Measurements from ENCODE around the gene FMN1. TPM values are rescaled to one million over a fixed set of nuclear protein-coding genes. Genes with fewer than 3 reads are reported as not detected.
A peak's percentile ranks its signal among the peaks of the same experiment; 100 is the strongest.

The FMN1 gene
- polyA plus RNA-seq, 1 experiment, result 3.7 TPM

- TF ChIP-seq, protein P1, sequence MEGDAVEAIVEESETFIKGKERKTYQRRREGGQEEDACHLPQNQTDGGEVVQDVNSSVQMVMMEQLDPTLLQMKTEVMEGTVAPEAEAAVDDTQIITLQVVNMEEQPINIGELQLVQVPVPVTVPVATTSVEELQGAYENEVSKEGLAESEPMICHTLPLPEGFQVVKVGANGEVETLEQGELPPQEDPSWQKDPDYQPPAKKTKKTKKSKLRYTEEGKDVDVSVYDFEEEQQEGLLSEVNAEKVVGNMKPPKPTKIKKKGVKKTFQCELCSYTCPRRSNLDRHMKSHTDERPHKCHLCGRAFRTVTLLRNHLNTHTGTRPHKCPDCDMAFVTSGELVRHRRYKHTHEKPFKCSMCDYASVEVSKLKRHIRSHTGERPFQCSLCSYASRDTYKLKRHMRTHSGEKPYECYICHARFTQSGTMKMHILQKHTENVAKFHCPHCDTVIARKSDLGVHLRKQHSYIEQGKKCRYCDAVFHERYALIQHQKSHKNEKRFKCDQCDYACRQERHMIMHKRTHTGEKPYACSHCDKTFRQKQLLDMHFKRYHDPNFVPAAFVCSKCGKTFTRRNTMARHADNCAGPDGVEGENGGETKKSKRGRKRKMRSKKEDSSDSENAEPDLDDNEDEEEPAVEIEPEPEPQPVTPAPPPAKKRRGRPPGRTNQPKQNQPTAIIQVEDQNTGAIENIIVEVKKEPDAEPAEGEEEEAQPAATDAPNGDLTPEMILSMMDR (IDR thresholded peaks at IDR 0.05; ENCODE audit: low read depth, low read length), result no peak
- CTCF ChIA-PET, result interaction anchor here (1.5 to 1.8 kb wide), 2 partner anchors 18 to 28 kb away, joined by 5 to 8 read pairs; no protein-coding TSS in a partner anchor
- no peak overlapping the region for H3K4me3 ChIP-seq (ENCODE audit: low read depth, low read length)
- peak overlapping the region; percentile 90 for H3K27ac ChIP-seq (ENCODE audit: low read depth, low read length)
- POLR2A ChIA-PET, result interaction anchor here (0.9 to 1.5 kb wide), 3 partner anchors 13 to 24 kb away, joined by 3 to 5 read pairs (median 4); no protein-coding TSS in a partner anchor
- DNase-seq (ENCODE audit: low read depth, low spot score), result peak; percentile 78
- H3K9me3 ChIP-seq (ENCODE audit: control insufficient read depth, insufficient read depth, low read length), result no peaks in the 10 kb centered on the region
- H3K27me3 ChIP-seq (ENCODE audit: control insufficient read depth, insufficient read depth, low read length), result no peaks in the 10 kb centered on the region
These were observed 80.2 kb downstream of the FMN1 start for GRCh38 chr15:33114374-33114717.

GRCh38 chr15:33113666-33114373 is 80.7 kb downstream of the FMN1 start:
- ChIA-PET CTCF (interaction anchor here (1.5 to 1.8 kb wide), 2 partner anchors 19 to 27 kb away, joined by 5 to 8 read pairs; no protein-coding TSS in a partner anchor), POLR2A (interaction anchor here (0.9 to 1.5 kb wide), 3 partner anchors 13 to 24 kb away, joined by 3 to 5 read pairs (median 4); no protein-coding TSS in a partner anchor)
- no peaks in the 10 kb centered on the region for H3K9me3 ChIP-seq (ENCODE audit: control insufficient read depth, insufficient read depth, low read length)
- H3K27ac ChIP-seq (ENCODE audit: low read depth, low read length), result peak overlapping the region; percentile 90
- no peak for DNase-seq (ENCODE audit: low read depth, low spot score)
- TF ChIP-seq, protein P1 (IDR thresholded peaks at IDR 0.05; ENCODE audit: low read depth, low read length), result no peak
- H3K27me3 ChIP-seq (ENCODE audit: control insufficient read depth, insufficient read depth, low read length), result no peaks in the 10 kb centered on the region
- H3K4me3 ChIP-seq (ENCODE audit: low read depth, low read length), result no peak overlapping the region

DNA sequence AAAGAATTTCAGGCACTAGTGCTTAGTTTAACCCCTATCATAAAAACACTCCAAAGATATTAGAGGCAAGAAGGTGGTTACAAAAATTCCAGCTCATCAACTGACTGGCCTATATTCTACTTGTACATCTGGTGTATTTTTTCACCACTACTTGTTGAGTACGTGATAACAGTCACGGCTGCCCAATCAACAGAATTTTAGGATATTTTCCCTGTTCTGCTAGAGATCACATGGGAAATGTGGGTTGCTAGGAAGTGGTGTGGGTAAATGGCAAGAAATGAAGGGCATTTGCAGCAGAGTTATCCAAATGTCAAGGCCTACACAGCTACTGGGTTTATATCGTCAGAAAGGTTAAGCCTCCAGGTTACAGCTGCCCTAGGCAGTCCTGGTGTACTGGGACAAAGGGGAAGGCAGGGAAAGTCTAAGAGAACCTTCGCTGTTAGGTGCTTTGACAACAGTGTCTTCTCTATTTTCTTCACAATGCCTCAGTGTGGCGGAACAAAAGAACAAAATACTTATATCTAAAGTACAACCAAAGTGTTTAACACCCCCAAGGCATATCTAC is 81.9 kb downstream of the FMN1 start:
- H3K4me3 ChIP-seq (ENCODE audit: low read depth, low read length), result no peak overlapping the region
- H3K27ac ChIP-seq (ENCODE audit: low read depth, low read length), result peak overlapping the region; percentile 24
- H3K27me3 ChIP-seq (ENCODE audit: control insufficient read depth, insufficient read depth, low read length), result no peaks in the 10 kb centered on the region
- CTCF ChIA-PET, result interaction anchor here (1.4 to 1.5 kb wide), 2 partner anchors 26 kb away, joined by 5 to 8 read pairs; no protein-coding TSS in a partner anchor
- POLR2A ChIA-PET, result interaction anchor here (1.0 kb wide), 1 partner anchor 15 kb away, joined by 3 read pairs; no protein-coding TSS in a partner anchor
- TF ChIP-seq, protein P1 (IDR thresholded peaks at IDR 0.05; ENCODE audit: low read depth, low read length), result no peak
- DNase-seq (ENCODE audit: low read depth, low spot score), result no peak
- no peaks in the 10 kb centered on the region for H3K9me3 ChIP-seq (ENCODE audit: control insufficient read depth, insufficient read depth, low read length)

DNA sequence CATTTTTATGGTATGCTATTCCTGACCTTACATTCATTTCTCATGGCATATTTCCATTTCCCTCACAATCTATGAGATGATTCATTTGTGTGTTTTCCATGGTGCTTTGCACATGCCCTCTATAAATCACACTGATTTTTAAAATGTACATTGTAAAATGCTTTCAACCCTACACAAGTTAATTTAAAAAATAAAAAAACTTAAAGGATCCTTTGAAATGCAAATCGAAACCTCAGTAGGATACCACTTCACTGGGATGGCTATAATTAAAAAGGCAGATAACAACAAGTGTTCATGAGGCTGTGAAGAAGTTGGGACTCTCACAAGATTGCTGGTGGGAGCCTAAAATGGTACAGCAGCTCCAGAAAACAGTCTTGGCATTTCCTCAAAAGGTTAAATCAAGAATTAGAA is 83.5 kb downstream of the FMN1 start:
- POLR2A ChIA-PET, result no interaction called here
- no peaks in the 10 kb centered on the region for H3K9me3 ChIP-seq (ENCODE audit: control insufficient read depth, insufficient read depth, low read length)
- TF ChIP-seq, protein P1 (IDR thresholded peaks at IDR 0.05; ENCODE audit: low read depth, low read length), result no peak
- no peak overlapping the region for H3K27ac ChIP-seq (ENCODE audit: low read depth, low read length)
- CTCF ChIA-PET, result interaction anchor here (1.0 to 1.7 kb wide), 4 partner anchors 21 to 460 kb away, joined by 3 to 8 read pairs (median 4); no protein-coding TSS in a partner anchor
- no peak for DNase-seq (ENCODE audit: low read depth, low spot score)
- no peaks in the 10 kb centered on the region for H3K27me3 ChIP-seq (ENCODE audit: control insufficient read depth, insufficient read depth, low read length)
- H3K4me3 ChIP-seq (ENCODE audit: low read depth, low read length), result no peak overlapping the region

DNA sequence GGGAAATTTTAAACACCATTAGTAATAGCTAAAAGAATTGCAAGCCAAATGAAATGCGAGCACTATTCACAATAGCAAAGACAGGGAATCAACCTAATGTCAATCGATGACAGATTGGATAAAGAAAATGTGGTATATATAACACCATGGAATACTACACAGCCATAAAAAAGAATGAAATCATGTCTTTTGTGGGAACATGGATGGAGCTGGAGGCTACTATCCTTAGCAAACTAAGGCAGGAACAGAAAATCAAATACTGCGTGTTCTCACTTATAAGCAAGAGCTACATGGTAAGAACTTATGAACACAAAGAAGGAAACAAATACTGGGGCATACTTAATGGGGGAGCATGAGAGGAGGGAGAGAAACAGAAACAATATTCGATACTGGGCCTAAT is 85.2 kb downstream of the FMN1 start:
- Histone ChIP-seq H3K27me3 (ENCODE audit: control insufficient read depth, insufficient read depth, low read length) (no peaks in the 10 kb centered on the region), H3K4me3 (ENCODE audit: low read depth, low read length) (no peak overlapping the region), H3K27ac (ENCODE audit: low read depth, low read length) (no peak overlapping the region), H3K9me3 (ENCODE audit: control insufficient read depth, insufficient read depth, low read length) (no peaks in the 10 kb centered on the region)
- ChIA-PET POLR2A (no interaction called here), CTCF (no interaction called here)
- TF ChIP-seq, protein P1 (IDR thresholded peaks at IDR 0.05; ENCODE audit: low read depth, low read length), result no peak
- no peak for DNase-seq (ENCODE audit: low read depth, low spot score)

All from AG04450 (cell line).